A549 (cell line): ENCODE results near the gene GRM7.

Experiments used
- ATOH8 ChIP-seq: fragments of 250-450 bp; sonication (Bioruptor Pico); IDR thresholded peaks from 2 replicates; pipeline ENCODE4 v1.5.0; 2020; ENCODE audit warnings: low read depth, mild to moderate bottlenecking, moderate library complexity
- CEBPB ChIP-seq, 2 experiments: fragments of >200 bp in 1 of 2; sonication (Bioruptor Twin) in 1 of 2; formaldehyde crosslinking in 1 of 2; IDR thresholded peaks; 2 replicates each; pipeline ENCODE4 v1.6.1; 2012 to 2016
- CTCF ChIP-seq: fragments of >200 bp; sonication (Bioruptor Twin); formaldehyde crosslinking; IDR thresholded peaks from 3 replicates; pipeline ENCODE4 v1.5.1; 2016
- EP300 ChIP-seq, 2 experiments: fragments of >200 bp; sonication (Bioruptor Twin); formaldehyde crosslinking; IDR thresholded peaks; 2 replicates in 1 of 2; 3 replicates in 1 of 2; pipeline ENCODE4 v1.6.1; 2016 to 2017
- ESRRA ChIP-seq: fragments of 150-350 bp; IDR thresholded peaks from 2 replicates; pipeline ENCODE4 v1.6.1; 2014; ENCODE audit warnings: mild to moderate bottlenecking, low read length, borderline replicate concordance
- HMGXB4 ChIP-seq: fragments of 250-450 bp; sonication (Bioruptor Pico); IDR thresholded peaks from 2 replicates; pipeline ENCODE4 v1.5.0; 2021; ENCODE audit warnings: mild to moderate bottlenecking, moderate library complexity, borderline replicate concordance
- MAX ChIP-seq: IDR thresholded peaks from 2 replicates; pipeline ENCODE4 v1.6.1; 2012
- MAZ ChIP-seq: fragments of 150-350 bp; IDR thresholded peaks from 2 replicates; pipeline ENCODE4 v1.6.1; 2014; ENCODE audit warnings: antibody characterized with exemption, low read depth, low read length, borderline replicate concordance
- NR3C1 ChIP-seq: fragments of >200 bp; sonication (Bioruptor Twin); formaldehyde crosslinking; IDR thresholded peaks from 3 replicates; pipeline ENCODE4 v1.6.1; 2017
- RAD21 ChIP-seq, 2 experiments: fragments of >200 bp in 1 of 2; sonication (Bioruptor Twin) in 1 of 2; formaldehyde crosslinking in 1 of 2; IDR thresholded peaks in 1 of 2; conservative IDR thresholded peaks in 1 of 2; 2 replicates in 1 of 2; 3 replicates in 1 of 2; pipeline ENCODE4 v1.6.1; 2012 to 2018; ENCODE audit warnings: inconsistent platforms in 1 of 2
- REST ChIP-seq: fragments of 200-600 bp; sonication (generic); IDR thresholded peaks from 2 replicates; pipeline ENCODE4 v1.6.1; 2016; ENCODE audit warnings: antibody characterized with exemption, mild to moderate bottlenecking, moderate library complexity
- SREBF2 ChIP-seq: fragments of 450-650 bp; IDR thresholded peaks from 2 replicates; pipeline ENCODE4 v1.6.1; 2014; ENCODE audit warnings: mild to moderate bottlenecking, moderate library complexity
- USF2 ChIP-seq: fragments of 450-650 bp; IDR thresholded peaks from 2 replicates; pipeline ENCODE4 v1.6.1; 2014; ENCODE audit warnings: antibody characterized with exemption
- ZFP36 ChIP-seq: fragments of 450-650 bp; IDR thresholded peaks from 2 replicates; pipeline ENCODE4 v1.6.1; 2014; ENCODE audit warnings: borderline replicate concordance; ENCODE audit not compliant: partially characterized antibody

GRCh38 chr3:7621046-7621630 lies 760.2 kb downstream of the GRM7 start:
- TF ChIP-seq CTCF = no peak
- TF ChIP-seq ESRRA = no peak
- no peak for TF ChIP-seq USF2
- no peak for TF ChIP-seq SREBF2
- no peak for TF ChIP-seq HMGXB4 (CRISPR knock-in tag)
- no peak for TF ChIP-seq REST
- no peak for TF ChIP-seq ZFP36
- TF ChIP-seq EP300 (IDR thresholded peaks at IDR 0.05) = no peak
- no peak for TF ChIP-seq ATOH8 (CRISPR knock-in tag)
- no peak for TF ChIP-seq CEBPB (IDR thresholded peaks at IDR 0.05)
- no peak for TF ChIP-seq MAX
- TF ChIP-seq MAZ = no peak
- no peak for TF ChIP-seq RAD21 (conservative IDR thresholded peaks at IDR 0.05 in 1 of 2, IDR thresholded peaks at IDR 0.05 in 1 of 2)
- no peak for TF ChIP-seq NR3C1
